ENCODE data around the gene PRR27.
"Not testable (repeated sequence)": the region's sequence is repeated elsewhere in the genome, so short reads cannot be mapped to it uniquely, and the experiment has no call there.

DNA sequence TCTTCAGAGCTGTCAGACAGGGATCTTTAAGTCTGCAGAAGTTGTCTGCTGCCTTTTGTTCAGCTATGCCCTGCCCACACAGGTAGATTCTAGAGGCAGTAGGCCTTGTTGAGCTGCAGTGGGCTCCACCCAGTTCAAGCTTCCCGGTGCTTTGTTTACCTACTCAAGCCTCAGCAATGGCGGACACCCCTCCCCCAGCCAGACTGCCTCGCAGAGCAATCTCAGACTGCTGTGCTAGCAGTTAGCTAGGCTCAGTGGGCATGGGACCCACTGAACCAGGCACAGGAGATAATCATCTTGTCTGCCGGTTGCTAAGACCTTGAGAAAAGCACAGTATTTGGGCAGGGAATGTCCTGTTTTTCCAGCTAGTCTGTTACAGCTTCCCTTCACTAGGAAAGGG lies 58.7 kb downstream of the PRR27 start:
- TF ChIP-seq SREBF2 (IDR thresholded peaks at IDR 0.05); POLR2A (IDR thresholded peaks at IDR 0.05; ENCODE audit: low read length); RARB (CRISPR knock-in tag; IDR thresholded peaks at IDR 0.05); SMC3 (IDR thresholded peaks at IDR 0.05); JUNB (IDR thresholded peaks at IDR 0.05); MAZ (IDR thresholded peaks at IDR 0.05; ENCODE audit: borderline replicate concordance, low read depth, low read length); CBX8 (IDR thresholded peaks at IDR 0.05); RCOR1 (IDR thresholded peaks at IDR 0.05; ENCODE audit: low read depth, low read length); CEBPB (IDR thresholded peaks at IDR 0.05): not testable (repeated sequence)
- TF ChIP-seq, protein P1, sequence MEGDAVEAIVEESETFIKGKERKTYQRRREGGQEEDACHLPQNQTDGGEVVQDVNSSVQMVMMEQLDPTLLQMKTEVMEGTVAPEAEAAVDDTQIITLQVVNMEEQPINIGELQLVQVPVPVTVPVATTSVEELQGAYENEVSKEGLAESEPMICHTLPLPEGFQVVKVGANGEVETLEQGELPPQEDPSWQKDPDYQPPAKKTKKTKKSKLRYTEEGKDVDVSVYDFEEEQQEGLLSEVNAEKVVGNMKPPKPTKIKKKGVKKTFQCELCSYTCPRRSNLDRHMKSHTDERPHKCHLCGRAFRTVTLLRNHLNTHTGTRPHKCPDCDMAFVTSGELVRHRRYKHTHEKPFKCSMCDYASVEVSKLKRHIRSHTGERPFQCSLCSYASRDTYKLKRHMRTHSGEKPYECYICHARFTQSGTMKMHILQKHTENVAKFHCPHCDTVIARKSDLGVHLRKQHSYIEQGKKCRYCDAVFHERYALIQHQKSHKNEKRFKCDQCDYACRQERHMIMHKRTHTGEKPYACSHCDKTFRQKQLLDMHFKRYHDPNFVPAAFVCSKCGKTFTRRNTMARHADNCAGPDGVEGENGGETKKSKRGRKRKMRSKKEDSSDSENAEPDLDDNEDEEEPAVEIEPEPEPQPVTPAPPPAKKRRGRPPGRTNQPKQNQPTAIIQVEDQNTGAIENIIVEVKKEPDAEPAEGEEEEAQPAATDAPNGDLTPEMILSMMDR (IDR thresholded peaks at IDR 0.05), result not testable (repeated sequence)
